ENCODE data around the gene OBSCN.

Gene OBSCN

GRCh38 chr1:228365271-228366061, 157.6 kb downstream of the OBSCN start:
- DNase-seq (ENCODE audit: extremely low read depth, low read depth): no peak
- H3K4me3 ChIP-seq (replicated peaks; ENCODE audit: low read depth, low read length): no peak overlapping the region
- TF ChIP-seq, protein P1, sequence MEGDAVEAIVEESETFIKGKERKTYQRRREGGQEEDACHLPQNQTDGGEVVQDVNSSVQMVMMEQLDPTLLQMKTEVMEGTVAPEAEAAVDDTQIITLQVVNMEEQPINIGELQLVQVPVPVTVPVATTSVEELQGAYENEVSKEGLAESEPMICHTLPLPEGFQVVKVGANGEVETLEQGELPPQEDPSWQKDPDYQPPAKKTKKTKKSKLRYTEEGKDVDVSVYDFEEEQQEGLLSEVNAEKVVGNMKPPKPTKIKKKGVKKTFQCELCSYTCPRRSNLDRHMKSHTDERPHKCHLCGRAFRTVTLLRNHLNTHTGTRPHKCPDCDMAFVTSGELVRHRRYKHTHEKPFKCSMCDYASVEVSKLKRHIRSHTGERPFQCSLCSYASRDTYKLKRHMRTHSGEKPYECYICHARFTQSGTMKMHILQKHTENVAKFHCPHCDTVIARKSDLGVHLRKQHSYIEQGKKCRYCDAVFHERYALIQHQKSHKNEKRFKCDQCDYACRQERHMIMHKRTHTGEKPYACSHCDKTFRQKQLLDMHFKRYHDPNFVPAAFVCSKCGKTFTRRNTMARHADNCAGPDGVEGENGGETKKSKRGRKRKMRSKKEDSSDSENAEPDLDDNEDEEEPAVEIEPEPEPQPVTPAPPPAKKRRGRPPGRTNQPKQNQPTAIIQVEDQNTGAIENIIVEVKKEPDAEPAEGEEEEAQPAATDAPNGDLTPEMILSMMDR (IDR thresholded peaks at IDR 0.05; ENCODE audit: low read depth, low read length, missing control alignments): no peak

DNA sequence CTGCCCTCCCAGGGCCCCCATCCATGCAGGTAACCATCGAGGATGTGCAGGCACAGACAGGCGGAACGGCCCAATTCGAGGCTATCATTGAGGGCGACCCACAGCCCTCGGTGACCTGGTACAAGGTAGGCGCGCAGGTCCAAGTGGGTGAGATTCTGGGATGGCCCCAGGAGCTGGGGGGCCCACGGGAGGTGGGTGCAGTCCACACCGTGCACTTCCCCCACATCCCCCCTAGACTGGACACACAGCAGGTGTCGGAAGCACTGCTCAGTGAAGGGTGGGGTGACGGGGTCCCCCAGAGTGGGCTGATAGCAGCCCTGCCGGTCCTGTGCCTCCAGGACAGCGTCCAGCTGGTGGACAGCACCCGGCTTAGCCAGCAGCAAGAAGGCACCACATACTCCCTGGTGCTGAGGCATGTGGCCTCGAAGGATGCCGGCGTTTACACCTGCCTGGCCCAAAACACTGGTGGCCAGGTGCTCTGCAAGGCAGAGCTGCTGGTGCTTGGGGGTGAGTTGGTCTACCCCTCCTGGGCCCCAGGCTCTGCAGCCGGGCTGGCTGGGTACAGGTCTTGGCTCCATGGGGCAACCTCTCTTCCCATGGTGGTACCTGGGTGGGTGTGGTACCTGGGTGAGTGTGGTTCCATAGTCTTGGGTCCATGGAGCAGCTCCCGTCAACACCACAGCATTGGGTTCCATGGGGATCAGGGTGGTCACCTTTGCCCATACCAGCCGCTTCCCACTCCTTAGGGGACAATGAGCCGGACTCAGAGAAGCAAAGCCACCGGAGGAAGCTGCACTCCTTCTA, 158.4 kb downstream of the OBSCN start:
- TF ChIP-seq, protein P1 (IDR thresholded peaks at IDR 0.05; ENCODE audit: low read depth, low read length, missing control alignments): no peak
- no peak for DNase-seq (ENCODE audit: extremely low read depth, low read depth)
- no peak overlapping the region for H3K4me3 ChIP-seq (replicated peaks; ENCODE audit: low read depth, low read length)

- TF ChIP-seq, protein P1 (IDR thresholded peaks at IDR 0.05; ENCODE audit: low read depth, low read length, missing control alignments): no peak
- no peak for DNase-seq (ENCODE audit: extremely low read depth, low read depth)
- H3K4me3 ChIP-seq (replicated peaks; ENCODE audit: low read depth, low read length): no peak overlapping the region
Measured at GRCh38 chr1:228366866-228367741, 159.3 kb downstream of the OBSCN start.

GRCh38 chr1:228367798-228368791, 160.3 kb downstream of the OBSCN start:
- TF ChIP-seq, protein P1 (IDR thresholded peaks at IDR 0.05; ENCODE audit: low read depth, low read length, missing control alignments): no peak
- no peak for DNase-seq (ENCODE audit: extremely low read depth, low read depth)
- no peak overlapping the region for H3K4me3 ChIP-seq (replicated peaks; ENCODE audit: low read depth, low read length)

DNA sequence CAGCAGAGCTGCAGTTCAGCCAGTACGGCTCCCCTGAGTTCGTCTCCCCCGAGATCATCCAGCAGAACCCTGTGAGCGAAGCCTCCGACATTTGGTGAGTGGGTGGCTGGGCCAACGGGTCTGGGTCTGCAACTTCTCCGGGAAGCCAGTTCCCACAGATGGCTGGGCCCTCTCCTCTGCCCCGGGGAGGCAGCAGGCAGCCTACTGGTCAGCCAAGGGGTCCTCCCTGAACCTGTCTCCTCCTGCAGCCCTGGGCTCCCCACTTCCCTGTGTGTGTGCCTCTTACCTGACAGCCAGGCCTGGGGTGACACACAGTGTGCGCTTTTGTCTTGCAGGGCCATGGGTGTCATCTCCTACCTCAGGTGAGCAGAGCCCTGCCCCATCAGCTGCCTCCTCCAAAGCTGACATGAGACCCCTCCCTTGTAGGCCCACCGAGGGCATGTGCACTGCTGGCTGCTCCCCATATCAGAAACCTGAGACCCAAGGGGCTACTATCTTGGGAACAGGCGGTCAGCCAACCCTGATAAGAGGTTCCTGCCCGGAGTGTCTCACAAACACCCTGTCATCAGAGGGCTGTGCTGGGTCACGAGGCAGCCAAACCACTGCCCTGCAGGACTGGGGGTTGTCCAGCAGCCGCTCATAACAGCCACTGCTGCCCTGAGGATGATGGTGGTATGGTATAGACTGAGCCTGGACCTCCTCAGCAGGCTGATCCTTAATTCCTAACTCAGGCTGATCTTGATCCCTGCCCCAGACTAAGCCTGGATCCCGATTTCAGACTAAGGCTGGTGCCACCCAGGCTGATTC, 161.2 kb downstream of the OBSCN start:
- no peak for DNase-seq (ENCODE audit: extremely low read depth, low read depth)
- TF ChIP-seq, protein P1 (IDR thresholded peaks at IDR 0.05; ENCODE audit: low read depth, low read length, missing control alignments): no peak
- no peak overlapping the region for H3K4me3 ChIP-seq (replicated peaks; ENCODE audit: low read depth, low read length)

Measured in HFF-Myc (cell line).